GM23338 (cell line): ENCODE measurements around the gene RASGRF2. TPM values are rescaled to one million over a fixed set of nuclear protein-coding genes. Genes with fewer than 3 reads are reported as not detected.

Experiments used
- ATAC-seq: fragments of 200-7000 bp; cut with Tn5 transposase; 3 replicates; pipeline ENCODE4 v1.9.1; 2020
- DNase-seq: peaks from one replicate; pipeline ENCODE4 v3.0.0-alpha.2; 2015; ENCODE audit warnings: low spot score
- H2AFZ ChIP-seq: fragments of 200-600 bp; sonication (generic); 2 replicates; pipeline ENCODE4 v1.8.0; 2016; ENCODE audit warnings: antibody characterized with exemption, mild to moderate bottlenecking, moderate library complexity
- H3F3A ChIP-seq: fragments of 200-600 bp; sonication (generic); replicated peaks from 2 replicates; pipeline ENCODE4 v1.8.0; 2017; ENCODE audit warnings: antibody characterized with exemption, mixed run types, low read depth
- H3K27ac ChIP-seq: fragments of 200-600 bp; sonication (generic); 2 replicates; pipeline ENCODE4 v1.6.1; 2016; ENCODE audit warnings: low read depth
- H3K27me3 ChIP-seq: fragments of 200-600 bp; sonication (generic); 2 replicates; pipeline ENCODE4 v1.8.0; 2016; ENCODE audit warnings: mild to moderate bottlenecking, mixed run types, moderate library complexity; ENCODE audit not compliant: insufficient read depth
- H3K36me3 ChIP-seq: fragments of 200-600 bp; sonication (generic); 2 replicates; pipeline ENCODE4 v1.8.0; 2016; ENCODE audit warnings: mild to moderate bottlenecking; ENCODE audit not compliant: insufficient read depth
- H3K4me1 ChIP-seq: fragments of 200-600 bp; sonication (generic); 2 replicates; pipeline ENCODE4 v1.8.0; 2016; ENCODE audit warnings: mild to moderate bottlenecking, moderate library complexity; ENCODE audit not compliant: insufficient read depth
- H3K4me2 ChIP-seq: fragments of 200-600 bp; sonication (generic); 2 replicates; pipeline ENCODE4 v1.7.1; 2017; ENCODE audit warnings: mixed run types
- H3K4me3 ChIP-seq: fragments of 200-600 bp; sonication (generic); 2 replicates; pipeline ENCODE4 v1.6.1; 2016; ENCODE audit warnings: mixed run types
- H3K79me2 ChIP-seq: fragments of 200-600 bp; sonication (generic); replicated peaks from 2 replicates; pipeline ENCODE4 v1.8.0; 2017; ENCODE audit warnings: mild to moderate bottlenecking; ENCODE audit not compliant: insufficient read depth
- H3K9me2 ChIP-seq: fragments of 200-600 bp; sonication (generic); 2 replicates; pipeline ENCODE4 v1.8.0; 2017; ENCODE audit not compliant: insufficient read depth
- H4K20me1 ChIP-seq: fragments of 200-600 bp; sonication (generic); replicated peaks from 2 replicates; pipeline ENCODE4 v1.8.0; 2017; ENCODE audit warnings: mild to moderate bottlenecking; ENCODE audit not compliant: insufficient read depth
- H3K27ac Mint-ChIP-seq: 2 replicates; pipeline ENCODE4 v1.8.0; 2020; ENCODE audit warnings: inconsistent platforms, mild to moderate bottlenecking, moderate library complexity, mixed read lengths
- H3K27me3 Mint-ChIP-seq: 3 replicates; pipeline ENCODE4 v1.8.0; 2022; ENCODE audit warnings: low read depth, mild to moderate bottlenecking, moderate library complexity, mixed read lengths, inconsistent platforms; ENCODE audit not compliant: insufficient read depth, poor library complexity
- H3K36me3 Mint-ChIP-seq: 3 replicates; pipeline ENCODE4 v1.8.0; 2021; ENCODE audit warnings: low read depth, mild to moderate bottlenecking, inconsistent platforms, moderate library complexity, mixed read lengths
- H3K4me1 Mint-ChIP-seq: 3 replicates; pipeline ENCODE4 v1.8.0; 2020; ENCODE audit warnings: mild to moderate bottlenecking, inconsistent platforms, mixed read lengths
- H3K4me3 Mint-ChIP-seq: 3 replicates; pipeline ENCODE4 v1.8.0; 2021; ENCODE audit warnings: moderate library complexity, mild to moderate bottlenecking, inconsistent platforms, mixed read lengths
- H3K9me3 Mint-ChIP-seq: 3 replicates; pipeline ENCODE4 v1.8.0; 2020; ENCODE audit warnings: moderate library complexity, mild to moderate bottlenecking, inconsistent platforms, mixed read lengths
- CTCF ChIP-seq, 2 experiments: fragments of 200-600 bp in 1 of 2; sonication (generic) in 1 of 2; conservative IDR thresholded peaks; 2 replicates each; pipeline versions ENCODE4 v1.5.1 to v1.6.1; 2016 to 2017; ENCODE audit warnings: antibody characterized with exemption in 2 of 2, low read depth in 2 of 2, mild to moderate bottlenecking in 2 of 2, moderate library complexity in 1 of 2
- ETS1 ChIP-seq: IDR thresholded peaks from 2 replicates; pipeline ENCODE4 v1.6.1; 2016; ENCODE audit warnings: antibody characterized with exemption
- EZH2 ChIP-seq: fragments of 200-600 bp; sonication (generic); IDR thresholded peaks from one replicate; pipeline ENCODE4 v1.8.0; 2017; ENCODE audit warnings: antibody characterized with exemption, mild to moderate bottlenecking, low read depth; ENCODE audit not compliant: unreplicated experiment
- JUNB ChIP-seq: IDR thresholded peaks from one replicate; pipeline ENCODE4 v1.6.1; 2016; ENCODE audit warnings: antibody characterized with exemption; ENCODE audit not compliant: unreplicated experiment
- STAT1 ChIP-seq: IDR thresholded peaks from one replicate; pipeline ENCODE4 v1.6.1; 2016; ENCODE audit warnings: antibody characterized with exemption; ENCODE audit not compliant: unreplicated experiment
- ZNF114 ChIP-seq: fragments of 250-450 bp; sonication (Bioruptor Pico); IDR thresholded peaks from 2 replicates; pipeline ENCODE4 v1.5.0; 2020; ENCODE audit warnings: mild to moderate bottlenecking, moderate library complexity
- ZNF331 ChIP-seq: fragments of 250-450 bp; sonication (Bioruptor Pico); IDR thresholded peaks from 2 replicates; pipeline ENCODE4 v1.5.0; 2020; ENCODE audit warnings: low read depth, mild to moderate bottlenecking, moderate library complexity
- ZNF462 ChIP-seq: fragments of 250-450 bp; sonication (Bioruptor Pico); IDR thresholded peaks from 2 replicates; pipeline ENCODE4 v1.5.0; 2020; ENCODE audit warnings: mild to moderate bottlenecking, moderate library complexity
- polyA plus RNA-seq: library from polyadenylated mRNA; unstranded; fragments of >200 nt; fragmentation: Nextera tagmentation; extraction: Ambion mirVana; gene quantifications from 2 replicates; pipeline ENCODE4 v1.2.1, GENCODE V29; 2016
- total RNA-seq: library from RNA; depleted of rRNA; stranded (reverse); fragments of >200 nt; shearing (Covaris generic); gene quantifications from 2 replicates; pipeline ENCODE4 v1.2.3, GENCODE V29; 2014

RASGRF2 gene
- total and polyA plus RNA-seq, 2 experiments from 2014 or later = 5.0 to 19.2 TPM

DNA sequence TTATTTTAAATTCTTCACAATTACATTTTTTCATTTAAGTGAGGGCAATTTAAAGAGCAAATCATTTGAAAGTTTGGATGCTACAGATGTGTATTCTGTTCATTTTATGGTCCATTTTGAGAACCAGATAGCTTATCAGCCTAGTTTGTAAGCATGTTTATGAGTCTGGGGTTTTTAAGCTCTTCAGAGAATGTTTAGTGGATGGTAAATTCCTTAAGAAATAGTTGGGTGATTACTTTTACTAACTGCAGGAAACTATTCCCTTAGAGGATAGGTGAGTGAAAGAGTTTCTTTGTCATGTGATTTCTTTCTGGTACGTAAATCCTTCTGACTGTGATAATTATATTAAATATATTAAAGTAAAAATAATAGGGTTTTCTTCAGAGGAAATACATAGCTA lies 17.6 kb downstream of the RASGRF2 start:
- Histone ChIP-seq H3K9me2 (peaks cover 12% of the 10 kb centered on the region), H4K20me1 (no peaks in the 10 kb centered on the region), H3K36me3 (no peaks in the 10 kb centered on the region), H3K4me3 (no peak overlapping the region), H3K27ac (no peak overlapping the region), H3K4me2 (no peak overlapping the region), H3K79me2 (peaks cover 64% of the 10 kb centered on the region), H2AFZ (no peak overlapping the region), H3F3A (no peaks in the 10 kb centered on the region), H3K27me3 (no peaks in the 10 kb centered on the region), H3K4me1 (peaks cover 16% of the 10 kb centered on the region)
- no peaks in the 10 kb centered on the region for H3K36me3 Mint-ChIP-seq
- no peak overlapping the region for H3K27ac Mint-ChIP-seq
- no peak overlapping the region for H3K4me3 Mint-ChIP-seq
- H3K9me3 Mint-ChIP-seq = no peaks in the 10 kb centered on the region
- TF ChIP-seq ETS1 = no peak
- no peak for TF ChIP-seq STAT1
- no peak for TF ChIP-seq ZNF331
- no peak for TF ChIP-seq JUNB
- no peak for TF ChIP-seq EZH2
- no peak for TF ChIP-seq CTCF (conservative IDR thresholded peaks at IDR 0.05; ENCODE audit: low read depth in 2 of 2)
- no peak for TF ChIP-seq ZNF114 (CRISPR knock-in tag)
- TF ChIP-seq ZNF462 (CRISPR knock-in tag) = no peak
- ATAC-seq (no peak), DNase-seq (no peak)
- H3K4me1 Mint-ChIP-seq = peaks cover 12% of the 10 kb centered on the region
- H3K27me3 Mint-ChIP-seq = peaks cover 1% of the 10 kb centered on the region
